Measurements from ENCODE around the gene OPN3. TPM values are rescaled to one million over a fixed set of nuclear protein-coding genes. Genes with fewer than 3 reads are reported as not detected.

Gene OPN3
- polyA plus RNA-seq, 1 donor (not counting 4 experiments of a cell fraction or from before 2014, with no cell fraction given), result 48.4 TPM

DNA sequence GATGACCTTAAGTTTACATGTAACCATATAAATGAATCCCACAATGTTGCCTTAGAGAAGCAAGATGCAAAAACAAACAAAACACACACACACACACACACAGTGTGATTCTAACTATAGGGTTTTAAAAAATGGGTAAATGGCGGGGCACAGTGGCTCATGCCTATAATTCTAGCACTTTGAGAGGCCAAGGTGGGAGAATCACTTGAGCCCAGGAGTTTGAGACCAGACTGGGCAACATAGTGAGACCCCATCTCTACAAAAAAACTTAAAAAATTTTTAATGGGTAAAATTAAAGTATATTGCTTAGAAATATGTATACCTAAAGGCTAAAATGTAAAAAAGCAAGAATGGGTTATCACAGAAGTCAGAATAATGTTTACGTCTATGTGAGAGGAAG, 92.2 kb downstream of the OPN3 start:
- TF ChIP-seq, protein P1, sequence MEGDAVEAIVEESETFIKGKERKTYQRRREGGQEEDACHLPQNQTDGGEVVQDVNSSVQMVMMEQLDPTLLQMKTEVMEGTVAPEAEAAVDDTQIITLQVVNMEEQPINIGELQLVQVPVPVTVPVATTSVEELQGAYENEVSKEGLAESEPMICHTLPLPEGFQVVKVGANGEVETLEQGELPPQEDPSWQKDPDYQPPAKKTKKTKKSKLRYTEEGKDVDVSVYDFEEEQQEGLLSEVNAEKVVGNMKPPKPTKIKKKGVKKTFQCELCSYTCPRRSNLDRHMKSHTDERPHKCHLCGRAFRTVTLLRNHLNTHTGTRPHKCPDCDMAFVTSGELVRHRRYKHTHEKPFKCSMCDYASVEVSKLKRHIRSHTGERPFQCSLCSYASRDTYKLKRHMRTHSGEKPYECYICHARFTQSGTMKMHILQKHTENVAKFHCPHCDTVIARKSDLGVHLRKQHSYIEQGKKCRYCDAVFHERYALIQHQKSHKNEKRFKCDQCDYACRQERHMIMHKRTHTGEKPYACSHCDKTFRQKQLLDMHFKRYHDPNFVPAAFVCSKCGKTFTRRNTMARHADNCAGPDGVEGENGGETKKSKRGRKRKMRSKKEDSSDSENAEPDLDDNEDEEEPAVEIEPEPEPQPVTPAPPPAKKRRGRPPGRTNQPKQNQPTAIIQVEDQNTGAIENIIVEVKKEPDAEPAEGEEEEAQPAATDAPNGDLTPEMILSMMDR (optimal IDR thresholded peaks at IDR 0.05 in 1 of 3, IDR thresholded peaks at IDR 0.05 in 1 of 3, conservative IDR thresholded peaks at IDR 0.05 in 1 of 3; ENCODE audit: extremely low read depth in 1 of 3, insufficient read depth in 2 of 3, low read length in 3 of 3), result no peak
- TF ChIP-seq EZH2 (IDR thresholded peaks at IDR 0.05; ENCODE audit: low read length), result no peak
- Histone ChIP-seq H2AFZ (ENCODE audit: control insufficient read depth, low read length) (no peak overlapping the region), H3K79me2 (ENCODE audit: control insufficient read depth, insufficient read depth, low read length) (no peaks in the 10 kb centered on the region), H3K4me1 (ENCODE audit: control insufficient read depth, extremely low read depth, insufficient read depth, low read length) (no peaks in the 10 kb centered on the region), H3K4me2 (ENCODE audit: control insufficient read depth, extremely low read depth, insufficient read depth, low read depth, low read length) (no peak overlapping the region), H3K9me3 (ENCODE audit: control insufficient read depth, low read depth, low read length) (no peaks in the 10 kb centered on the region), H3K36me3 (ENCODE audit: control insufficient read depth in 2 of 2, extremely low read depth in 1 of 2, insufficient read depth in 2 of 2, low read length in 2 of 2) (no peaks in the 10 kb centered on the region), H3K9ac (ENCODE audit: control insufficient read depth, extremely low read depth, insufficient read depth, low read length) (no peak overlapping the region), H3K9me1 (ENCODE audit: control insufficient read depth, extremely low read depth, insufficient read depth, low read length) (no peaks in the 10 kb centered on the region), H4K20me1 (ENCODE audit: control insufficient read depth, extremely low read depth, insufficient read depth, low read length) (no peaks in the 10 kb centered on the region), H3K27me3 (ENCODE audit: control insufficient read depth, extremely low read depth, insufficient read depth, low read length) (no peaks in the 10 kb centered on the region), H3K27ac (ENCODE audit: control insufficient read depth, insufficient read depth, low read length) (no peak overlapping the region), H3K4me3 (ENCODE audit: control insufficient read depth in 2 of 3, extremely low read depth in 1 of 3, insufficient read depth in 2 of 3, low read depth in 1 of 3, low read length in 3 of 3) (no peak overlapping the region)
- dilution Hi-C loops (cut with MboI; ENCODE audit: extremely low pct_ligation_motif_present, low sequenced_read_pairs), result no loop called here
- FAIRE-seq (no peak), DNase-seq (ENCODE audit: low read depth, low spot score) (no peak)

Other genes with a start within 250 kb of the OPN3 start
- gene FH, start 120.6 kb downstream of the OPN3 start, polyA plus RNA-seq, result 58.4 to 101 TPM (median 97.9 TPM) in 3 replicates
- 4.4 to 21.0 TPM (median 4.7 TPM) in 3 replicates for gene KMO, start 108.0 kb downstream of the OPN3 start, polyA plus RNA-seq
- 5.2 to 8.3 TPM (median 7.3 TPM) in 3 replicates for gene CHML, start within 50 bp of the OPN3 start, polyA plus RNA-seq
- gene WDR64, start 11.9 kb upstream of the OPN3 start, polyA plus RNA-seq, result not detected in 3 replicates
- 0.84 to 6.5 TPM (median 5.4 TPM) in 3 replicates for gene EXO1, start 207.8 kb upstream of the OPN3 start, polyA plus RNA-seq

Measured in keratinocyte (primary cell).